AG08395 (cell line): ENCODE results near the gene LINC01488.

Source experiments
- DNase-seq: peaks from one replicate; pipeline ENCODE4 v3.0.0; 2012; ENCODE audit warnings: mixed read lengths, low spot score

The LINC01488 gene

GRCh38 chr11:69479591-69480271 lies 1.7 kb upstream of the LINC01488 start:
- no peak for DNase-seq

- DNase-seq: no peak
These were observed 693 bp upstream of the LINC01488 start for GRCh38 chr11:69480547-69481392.

GRCh38 chr11:69482322-69482721 lies 859 bp downstream of the LINC01488 start:
- no peak for DNase-seq

DNA sequence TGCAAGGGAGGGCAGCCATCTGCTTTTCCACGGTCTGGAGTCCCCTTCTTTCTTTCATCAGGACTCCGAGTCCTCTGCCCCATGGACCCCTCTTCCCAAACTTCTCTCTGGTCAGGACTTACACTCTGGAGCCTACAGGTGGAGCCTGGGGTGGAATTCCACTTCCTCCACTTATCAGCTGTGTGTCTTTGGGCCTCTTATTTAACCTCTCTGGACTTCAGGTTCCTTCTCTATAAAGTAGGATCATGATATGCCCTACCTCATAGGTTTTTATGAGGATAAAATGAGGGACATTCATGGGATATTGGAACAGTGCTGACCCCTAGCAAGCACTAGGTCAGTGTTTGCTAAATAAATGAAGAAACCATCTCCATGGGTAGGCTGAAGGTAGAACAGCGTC lies 1.7 kb downstream of the LINC01488 start:
- no peak for DNase-seq

DNA sequence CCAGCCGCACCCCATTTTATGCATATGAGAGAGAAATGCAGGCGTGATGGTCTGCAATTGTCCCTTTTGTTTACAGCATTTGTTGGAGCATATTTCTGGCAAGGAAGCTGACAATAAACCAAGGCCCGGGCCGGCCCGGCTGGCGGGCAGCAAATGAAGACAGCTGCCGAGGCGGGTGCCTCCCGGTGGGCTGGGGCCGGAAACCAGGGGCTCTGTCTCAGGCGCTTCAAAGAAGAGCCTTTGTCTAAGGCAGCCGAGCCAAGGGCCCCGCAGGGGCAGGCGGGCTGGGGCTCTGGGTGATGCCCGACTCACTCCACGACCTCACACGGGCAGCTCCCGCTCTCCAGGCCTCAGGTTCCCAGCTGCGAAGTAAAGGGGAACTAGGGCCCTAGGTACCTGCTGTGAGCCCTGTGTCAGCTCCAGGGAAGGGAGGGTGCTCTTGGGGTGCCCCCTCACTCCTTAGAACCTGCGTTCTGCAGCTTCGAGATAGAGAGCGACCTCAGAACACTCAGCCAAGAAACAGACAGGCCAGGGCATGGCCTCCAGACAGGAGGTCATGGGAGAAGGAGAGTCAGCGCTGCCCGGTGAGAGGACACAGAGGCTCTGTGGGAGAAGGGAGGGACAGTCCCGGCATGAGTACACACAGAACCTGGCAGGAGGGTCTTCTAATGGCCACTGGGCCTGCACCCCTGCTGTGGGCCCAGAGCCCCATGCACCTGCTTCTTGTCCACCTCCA lies 2.4 kb downstream of the LINC01488 start:
- DNase-seq: no peak

DNA sequence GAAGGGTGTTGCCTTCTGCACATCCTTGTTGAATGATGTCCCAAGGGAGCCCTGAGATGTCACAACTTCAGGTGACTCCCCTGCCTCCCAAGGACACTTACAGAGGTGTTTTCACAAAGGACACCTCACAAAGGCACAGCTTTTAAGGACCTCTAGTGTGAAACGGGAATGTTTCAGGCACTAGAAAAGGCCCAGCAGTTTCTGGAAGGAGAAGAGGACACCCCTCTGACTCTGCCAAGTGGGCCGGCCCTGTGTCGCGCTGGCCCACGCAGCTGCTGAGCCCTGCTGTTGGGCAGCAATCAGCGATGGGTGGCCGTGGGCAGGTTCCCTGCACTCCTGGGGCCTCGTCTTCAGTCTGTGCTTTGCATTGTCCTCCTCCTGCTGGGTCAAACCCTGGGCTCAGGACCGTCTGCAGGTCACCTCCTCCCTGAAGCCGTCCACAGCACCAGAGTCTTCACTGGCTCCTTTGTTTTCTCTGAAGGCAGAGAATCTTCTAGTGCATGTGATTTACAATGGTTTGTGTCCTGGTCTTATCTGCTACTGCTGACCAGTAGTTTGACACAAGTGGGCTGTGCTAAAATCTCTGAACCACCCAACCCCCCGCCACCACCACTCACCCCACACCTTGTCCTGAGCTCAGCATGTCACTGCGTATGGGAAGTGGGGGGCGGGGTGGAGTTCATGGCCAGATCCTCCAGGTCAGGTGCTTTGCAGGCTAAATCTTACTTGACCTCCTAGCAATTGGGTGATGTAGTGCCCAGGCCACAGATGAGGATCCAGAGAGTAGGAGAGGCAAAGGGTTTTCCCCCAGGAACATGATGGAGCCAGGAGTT lies 3.2 kb downstream of the LINC01488 start:
- no peak for DNase-seq

- no peak for DNase-seq
These were observed 4.0 kb downstream of the LINC01488 start for GRCh38 chr11:69485337-69486041.

- DNase-seq: no peak
These were observed 4.8 kb downstream of the LINC01488 start for GRCh38 chr11:69486056-69486772.

GRCh38 chr11:69486773-69487291 lies 5.4 kb downstream of the LINC01488 start:
- DNase-seq: peak; percentile 61

DNA sequence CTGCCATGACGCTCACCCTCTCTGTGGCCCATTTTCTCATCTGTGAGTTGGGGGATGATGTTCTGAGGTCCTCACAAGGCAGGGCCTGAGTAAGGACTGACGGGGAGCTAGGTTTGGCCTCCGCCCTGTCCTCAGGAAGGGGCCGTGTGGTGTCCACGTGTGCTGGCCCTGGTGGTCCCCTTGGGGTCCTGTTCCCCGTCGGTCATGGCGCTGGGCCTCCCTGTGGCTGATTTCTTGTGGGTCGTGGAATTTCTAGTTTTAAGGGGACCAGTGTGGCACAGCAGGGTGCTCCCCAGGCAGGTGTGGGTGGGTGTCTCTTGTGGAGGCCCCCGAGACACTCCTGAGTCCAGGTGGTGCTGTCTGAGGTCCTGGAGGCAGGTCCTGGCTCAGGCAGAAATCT lies 5.9 kb downstream of the LINC01488 start:
- DNase-seq: no peak

- DNase-seq: no peak
These were observed 6.5 kb downstream of the LINC01488 start for GRCh38 chr11:69487849-69488542.

- no peak for DNase-seq
These were observed 7.1 kb downstream of the LINC01488 start for GRCh38 chr11:69488543-69488940.

- DNase-seq: peak; percentile 44
These were observed 7.7 kb downstream of the LINC01488 start for GRCh38 chr11:69489031-69489745.

DNA sequence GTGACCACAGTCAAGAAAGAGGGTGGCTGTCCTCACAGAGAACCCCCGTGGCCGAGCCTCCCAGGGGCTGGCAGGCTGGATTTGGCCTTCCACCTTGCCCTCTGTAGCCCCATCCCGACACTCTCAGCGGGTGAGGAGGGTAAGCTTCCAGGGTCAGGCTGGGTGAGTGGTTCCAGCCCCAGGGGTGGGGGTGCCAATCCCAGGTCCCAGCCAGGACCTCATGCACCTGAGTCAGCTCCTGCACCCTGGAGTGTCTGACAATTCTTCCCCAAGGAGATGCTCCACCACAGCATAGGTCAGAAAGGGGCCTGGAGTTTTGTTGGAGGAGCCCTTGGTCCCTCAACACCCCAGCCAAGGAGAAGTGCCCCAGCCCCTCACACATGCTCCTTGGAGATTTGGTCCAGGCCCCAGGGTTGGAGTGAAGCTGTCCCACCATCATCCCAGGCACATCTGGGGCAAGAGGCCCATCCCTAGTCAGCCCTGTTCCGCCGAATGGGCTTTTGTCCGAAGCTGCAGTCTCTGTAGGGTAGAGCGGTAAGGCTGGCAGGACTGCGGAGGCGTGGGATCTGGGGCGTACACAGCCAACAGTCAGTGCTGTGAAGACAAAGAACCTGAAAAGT lies 8.4 kb downstream of the LINC01488 start:
- DNase-seq: no peak

DNA sequence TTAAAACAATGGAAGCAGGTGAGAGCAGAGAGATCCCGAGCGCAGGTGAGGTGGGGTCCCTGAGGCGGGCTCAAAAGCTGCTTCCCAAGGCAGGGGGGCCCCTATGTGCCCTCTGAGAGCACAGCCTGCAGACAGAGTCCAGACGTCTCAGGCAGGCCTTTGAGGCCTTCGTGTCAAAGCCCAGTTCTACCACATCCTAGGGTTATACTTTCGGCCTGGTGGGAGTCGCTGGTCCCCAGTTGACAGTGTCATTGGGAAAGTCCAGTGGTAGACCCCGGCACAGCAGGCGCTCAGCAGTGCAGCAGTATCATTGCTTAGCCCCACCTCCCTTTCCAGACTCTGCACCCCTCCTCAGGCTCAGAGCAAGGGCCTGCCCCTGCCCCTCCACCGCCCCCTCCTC lies 9.1 kb downstream of the LINC01488 start:
- no peak for DNase-seq

- no peak for DNase-seq
These were observed 9.9 kb downstream of the LINC01488 start for GRCh38 chr11:69491071-69492031.
